GM21786 (cell line): ENCODE results near the gene NUCKS1.
A peak's percentile ranks its signal among the peaks of the same experiment; 100 is the strongest.

ENCODE experiments used
- ATAC-seq: cut with Tn5 transposase; IDR thresholded peaks from one replicate; pipeline ENCODE4 v1.9.1; 2021; ENCODE audit not compliant: unreplicated experiment

The NUCKS1 gene

GRCh38 chr1:205772607-205773032 lies 22.6 kb upstream of the NUCKS1 start:
- ATAC-seq, result no peak

GRCh38 chr1:205770618-205771017 lies 20.6 kb upstream of the NUCKS1 start:
- ATAC-seq, result no peak

GRCh38 chr1:205769641-205770365 lies 19.8 kb upstream of the NUCKS1 start:
- no peak for ATAC-seq

GRCh38 chr1:205767248-205767647 lies 17.3 kb upstream of the NUCKS1 start:
- no peak for ATAC-seq

GRCh38 chr1:205766570-205766969 lies 16.6 kb upstream of the NUCKS1 start:
- no peak for ATAC-seq

- ATAC-seq, result no peak
These were observed 16.1 kb upstream of the NUCKS1 start for GRCh38 chr1:205766038-205766437.

- ATAC-seq, result no peak
These were observed 14.6 kb upstream of the NUCKS1 start for GRCh38 chr1:205764578-205764977.

- ATAC-seq, result no peak
These were observed 14.0 kb upstream of the NUCKS1 start for GRCh38 chr1:205763980-205764379.

GRCh38 chr1:205760606-205761005 lies 10.6 kb upstream of the NUCKS1 start:
- no peak for ATAC-seq

- ATAC-seq, result no peak
These were observed 6.6 kb upstream of the NUCKS1 start for GRCh38 chr1:205756552-205756951.

GRCh38 chr1:205754857-205755256 lies 4.9 kb upstream of the NUCKS1 start:
- ATAC-seq, result no peak

- no peak for ATAC-seq
These were observed 1.2 kb upstream of the NUCKS1 start for GRCh38 chr1:205751036-205751651.

GRCh38 chr1:205749234-205750137 lies 496 bp downstream of the NUCKS1 start:
- peak; percentile 57 for ATAC-seq

- ATAC-seq, result peak; percentile 10
These were observed 1.4 kb downstream of the NUCKS1 start for GRCh38 chr1:205748403-205749233.

GRCh38 chr1:205746757-205747412 lies 3.1 kb downstream of the NUCKS1 start:
- ATAC-seq, result no peak

- no peak for ATAC-seq
These were observed 5.6 kb downstream of the NUCKS1 start for GRCh38 chr1:205744403-205744802.

GRCh38 chr1:205743977-205744376 lies 6.0 kb downstream of the NUCKS1 start:
- ATAC-seq, result no peak

GRCh38 chr1:205741681-205742080 lies 8.3 kb downstream of the NUCKS1 start:
- no peak for ATAC-seq

GRCh38 chr1:205739348-205740160 lies 10.4 kb downstream of the NUCKS1 start:
- ATAC-seq, result no peak
